ENCODE data around the gene WASHC4. TPM values are rescaled to one million over a fixed set of nuclear protein-coding genes. Genes with fewer than 3 reads are reported as not detected.

The WASHC4 gene
- total and polyA plus RNA-seq, 10 of the 15 experiments (the other 5 are each of a cell fraction or from before 2014, with no cell fraction given), result 16.0 to 50.6 (median 34.0) TPM

DNA sequence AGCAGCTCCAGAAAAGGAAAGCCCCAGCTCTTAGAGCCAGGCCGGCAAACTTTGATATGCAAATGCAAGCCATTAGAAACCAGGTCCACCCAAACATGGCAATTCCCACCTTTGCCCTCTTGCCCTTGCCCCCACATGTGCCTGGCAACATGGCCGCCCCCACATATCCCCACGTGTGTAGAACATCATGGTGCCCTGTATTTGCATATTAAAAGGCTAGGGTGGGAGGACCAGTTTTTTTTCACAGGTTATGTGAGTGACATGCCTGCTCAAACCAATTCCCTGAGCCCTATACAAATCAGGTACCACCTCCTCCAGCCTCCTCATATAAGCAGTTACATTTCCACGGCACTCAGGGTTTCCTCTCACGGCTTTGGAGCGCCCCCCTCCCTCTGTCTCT lies 17.2 kb upstream of the WASHC4 start:
- SMC1A ChIA-PET (ENCODE audit: uncharacterized antibody, unreplicated experiment), result interaction anchor here (1.0 kb wide), 1 partner anchor 12 kb away, joined by 3 read pairs; no protein-coding TSS in a partner anchor
- H3K27me3 ChIP-seq (replicated peaks in 1 of 2; ENCODE audit: control insufficient read depth in 2 of 2, insufficient read depth in 2 of 2, low read length in 1 of 2), result no peaks in the 10 kb centered on the region
- intact Hi-C loops (cut with micrococcal nuclease; ENCODE audit: unreplicated experiment) (no loop called here), in situ Hi-C loops (cut with MboI) (no loop called here)
- RAD21 ChIA-PET (ENCODE audit: unreplicated experiment), result no interaction called here
- no peak overlapping the region for H3K4me2 ChIP-seq (ENCODE audit: control insufficient read depth, insufficient read depth)
- no peaks in the 10 kb centered on the region for H3K79me2 ChIP-seq (ENCODE audit: control insufficient read depth, insufficient read depth, low read length)
- POLR2A ChIA-PET, result no interaction called here
- CTCF ChIA-PET, result interaction anchor here (0.6 kb wide), 1 partner anchor 1219 kb away, joined by 3 read pairs; no protein-coding TSS in a partner anchor
- H3K36me3 ChIP-seq (ENCODE audit: control insufficient read depth in 2 of 2, insufficient read depth in 2 of 2, low read length in 1 of 2), result no peaks in the 10 kb centered on the region
- no peaks in the 10 kb centered on the region for H4K20me1 ChIP-seq (ENCODE audit: control insufficient read depth, insufficient read depth)
- BruUV-seq (replicated peaks), result no TSS peak
- FAIRE-seq, result no peak
- H3K9ac ChIP-seq (ENCODE audit: control insufficient read depth, insufficient read depth, low read length), result no peak overlapping the region
- 48% methylated on average over 6 of the region's 6 CpGs for WGBS (ENCODE audit: insufficient coverage, insufficient replicate concordance, low lambda C conversion rate, missing lambda C conversion rate)
- no peaks in the 10 kb centered on the region; the same call in 2 of the 3 replicates for H3K9me3 ChIP-seq (replicated peaks; ENCODE audit: control insufficient read depth, insufficient read depth, low read length)
- ATAC-seq, result no peak; the same call in 2 of the 3 replicates
- H3K4me1 ChIP-seq (ENCODE audit: control insufficient read depth, insufficient read depth, low read length), result no peaks in the 10 kb centered on the region
- DNase-seq (ENCODE audit: low read depth, low spot score), result no peak
- no peak overlapping the region for H3K27ac ChIP-seq (ENCODE audit: control insufficient read depth, insufficient read depth)
- no peak overlapping the region for H3K4me3 ChIP-seq
- no peak overlapping the region for H2AFZ ChIP-seq (ENCODE audit: control insufficient read depth, low read depth, low read length)
- TF ChIP-seq JUNB (IDR thresholded peaks at IDR 0.05) (no peak), SMAD5 (IDR thresholded peaks at IDR 0.05; ENCODE audit: low read depth) (no peak), TARDBP (IDR thresholded peaks at IDR 0.05; ENCODE audit: borderline replicate concordance) (no peak), HDGF (IDR thresholded peaks at IDR 0.05) (no peak), ZNF384 (IDR thresholded peaks at IDR 0.05; ENCODE audit: borderline replicate concordance, low read depth, low read length) (no peak), TCF7 (IDR thresholded peaks at IDR 0.05; ENCODE audit: borderline replicate concordance) (no peak), BHLHE40 (IDR thresholded peaks at IDR 0.05; ENCODE audit: borderline replicate concordance in 1 of 2, low read depth in 2 of 2, low read length in 1 of 2) (peak in 1 of 2 experiments; percentile 17; a peak in 1 of 4 replicates), GABPA (IDR thresholded peaks at IDR 0.05; ENCODE audit: low read depth) (no peak), HDAC6 (IDR thresholded peaks at IDR 0.05; ENCODE audit: unreplicated experiment) (no peak), POU2F2 (IDR thresholded peaks at IDR 0.05; ENCODE audit: borderline replicate concordance, low read depth, low read length) (no peak), RELA (IDR thresholded peaks at IDR 0.05; ENCODE audit: borderline replicate concordance, partially characterized antibody) (no peak), GATAD2B (conservative IDR thresholded peaks at IDR 0.05; ENCODE audit: low read depth) (no peak), SREBF2 (IDR thresholded peaks at IDR 0.05; ENCODE audit: low read length) (no peak), NFYA (IDR thresholded peaks at IDR 0.05; ENCODE audit: borderline replicate concordance, low read depth, low read length) (no peak), RB1 (IDR thresholded peaks at IDR 0.05; ENCODE audit: borderline replicate concordance) (no peak), CEBPB (IDR thresholded peaks at IDR 0.05; ENCODE audit: borderline replicate concordance in 1 of 2, low read depth in 2 of 2, low read length in 2 of 2) (no peak), ZNF274 (IDR thresholded peaks at IDR 0.05; ENCODE audit: insufficient read depth, insufficient read length) (no peak), STAT1 (conservative IDR thresholded peaks at IDR 0.05) (no peak), NR2C1 (IDR thresholded peaks at IDR 0.05) (peak; percentile 64), CHD2 (IDR thresholded peaks at IDR 0.05; ENCODE audit: borderline replicate concordance, low read depth, low read length) (no peak), SMAD1 (IDR thresholded peaks at IDR 0.05; ENCODE audit: low read depth, partially characterized antibody) (no peak)
- TF ChIP-seq, protein P1, sequence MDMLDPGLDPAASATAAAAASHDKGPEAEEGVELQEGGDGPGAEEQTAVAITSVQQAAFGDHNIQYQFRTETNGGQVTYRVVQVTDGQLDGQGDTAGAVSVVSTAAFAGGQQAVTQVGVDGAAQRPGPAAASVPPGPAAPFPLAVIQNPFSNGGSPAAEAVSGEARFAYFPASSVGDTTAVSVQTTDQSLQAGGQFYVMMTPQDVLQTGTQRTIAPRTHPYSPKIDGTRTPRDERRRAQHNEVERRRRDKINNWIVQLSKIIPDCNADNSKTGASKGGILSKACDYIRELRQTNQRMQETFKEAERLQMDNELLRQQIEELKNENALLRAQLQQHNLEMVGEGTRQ (IDR thresholded peaks at IDR 0.05; ENCODE audit: borderline replicate concordance, low read depth, low read length), result no peak
- TF ChIP-seq, protein P2, sequence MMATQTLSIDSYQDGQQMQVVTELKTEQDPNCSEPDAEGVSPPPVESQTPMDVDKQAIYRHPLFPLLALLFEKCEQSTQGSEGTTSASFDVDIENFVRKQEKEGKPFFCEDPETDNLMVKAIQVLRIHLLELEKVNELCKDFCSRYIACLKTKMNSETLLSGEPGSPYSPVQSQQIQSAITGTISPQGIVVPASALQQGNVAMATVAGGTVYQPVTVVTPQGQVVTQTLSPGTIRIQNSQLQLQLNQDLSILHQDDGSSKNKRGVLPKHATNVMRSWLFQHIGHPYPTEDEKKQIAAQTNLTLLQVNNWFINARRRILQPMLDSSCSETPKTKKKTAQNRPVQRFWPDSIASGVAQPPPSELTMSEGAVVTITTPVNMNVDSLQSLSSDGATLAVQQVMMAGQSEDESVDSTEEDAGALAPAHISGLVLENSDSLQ (IDR thresholded peaks at IDR 0.05), result peak; percentile 85
- TF ChIP-seq, protein P3, sequence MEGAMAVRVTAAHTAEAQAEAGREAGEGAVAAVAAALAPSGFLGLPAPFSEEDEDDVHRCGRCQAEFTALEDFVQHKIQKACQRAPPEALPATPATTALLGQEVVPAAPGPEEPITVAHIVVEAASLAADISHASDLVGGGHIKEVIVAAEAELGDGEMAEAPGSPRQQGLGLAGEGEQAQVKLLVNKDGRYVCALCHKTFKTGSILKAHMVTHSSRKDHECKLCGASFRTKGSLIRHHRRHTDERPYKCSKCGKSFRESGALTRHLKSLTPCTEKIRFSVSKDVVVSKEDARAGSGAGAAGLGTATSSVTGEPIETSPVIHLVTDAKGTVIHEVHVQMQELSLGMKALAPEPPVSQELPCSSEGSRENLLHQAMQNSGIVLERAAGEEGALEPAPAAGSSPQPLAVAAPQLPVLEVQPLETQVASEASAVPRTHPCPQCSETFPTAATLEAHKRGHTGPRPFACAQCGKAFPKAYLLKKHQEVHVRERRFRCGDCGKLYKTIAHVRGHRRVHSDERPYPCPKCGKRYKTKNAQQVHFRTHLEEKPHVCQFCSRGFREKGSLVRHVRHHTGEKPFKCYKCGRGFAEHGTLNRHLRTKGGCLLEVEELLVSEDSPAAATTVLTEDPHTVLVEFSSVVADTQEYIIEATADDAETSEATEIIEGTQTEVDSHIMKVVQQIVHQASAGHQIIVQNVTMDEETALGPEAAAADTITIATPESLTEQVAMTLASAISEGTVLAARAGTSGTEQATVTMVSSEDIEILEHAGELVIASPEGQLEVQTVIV (IDR thresholded peaks at IDR 0.05; ENCODE audit: borderline replicate concordance, partially characterized antibody), result no peak
